HG02870 (cell line): ENCODE data around the gene ATOH1.

Source experiments
- ATAC-seq: cut with Tn5 transposase; IDR thresholded peaks from one replicate; pipeline ENCODE4 v1.9.1; 2021; ENCODE audit warnings: mild to moderate bottlenecking, moderate library complexity; ENCODE audit not compliant: unreplicated experiment

The ATOH1 gene

GRCh38 chr4:93828332-93828994 is at the start of gene ATOH1:
Gene ATOH1, plus strand, starts transcription at chr4:93828753. Its CDS starts 174 bp downstream, at chr4:93828927.
- ATAC-seq: no peak

- no peak for ATAC-seq
Observed at GRCh38 chr4:93779228-93779627, 49.3 kb upstream of the ATOH1 start.

GRCh38 chr4:93780080-93780479 is 48.5 kb upstream of the ATOH1 start:
- ATAC-seq: no peak

GRCh38 chr4:93781198-93781597 is 47.4 kb upstream of the ATOH1 start:
- no peak for ATAC-seq

GRCh38 chr4:93786149-93786548 is 42.4 kb upstream of the ATOH1 start:
- ATAC-seq: no peak

- ATAC-seq: no peak
Observed at GRCh38 chr4:93788712-93789111, 39.8 kb upstream of the ATOH1 start.

GRCh38 chr4:93791570-93792195 is 36.9 kb upstream of the ATOH1 start:
- peak; percentile 83 for ATAC-seq

GRCh38 chr4:93802045-93802444 is 26.5 kb upstream of the ATOH1 start:
- no peak for ATAC-seq

- no peak for ATAC-seq
Observed at GRCh38 chr4:93809773-93810172, 18.8 kb upstream of the ATOH1 start.

GRCh38 chr4:93810340-93810992 is 18.1 kb upstream of the ATOH1 start:
- ATAC-seq: no peak

GRCh38 chr4:93813092-93813491 is 15.5 kb upstream of the ATOH1 start:
- no peak for ATAC-seq

GRCh38 chr4:93814141-93814540 is 14.4 kb upstream of the ATOH1 start:
- no peak for ATAC-seq

- ATAC-seq: no peak
Observed at GRCh38 chr4:93814722-93815121, 13.8 kb upstream of the ATOH1 start.

GRCh38 chr4:93825551-93826216 is 2.9 kb upstream of the ATOH1 start:
- no peak for ATAC-seq

GRCh38 chr4:93827272-93827947 is 1.1 kb upstream of the ATOH1 start:
- no peak for ATAC-seq

- no peak for ATAC-seq
Observed at GRCh38 chr4:93828995-93829819, 654 bp downstream of the ATOH1 start.

GRCh38 chr4:93829820-93830687 is 1.5 kb downstream of the ATOH1 start:
- no peak for ATAC-seq

- no peak for ATAC-seq
Observed at GRCh38 chr4:93831716-93832496, 3.4 kb downstream of the ATOH1 start.
